ENCODE results near the gene MSANTD1. TPM values are rescaled to one million over a fixed set of nuclear protein-coding genes. Genes with fewer than 3 reads are reported as not detected.

MSANTD1 gene
- total RNA-seq, 1 donor from 2014 or later, result 1.6 TPM

- no peaks in the 10 kb centered on the region for H3K27me3 Mint-ChIP-seq (ENCODE audit: low read depth, unreplicated experiment)
- H3K4me1 Mint-ChIP-seq (ENCODE audit: low read depth, unreplicated experiment), result peaks cover 13% of the 10 kb centered on the region
- H3K9me3 Mint-ChIP-seq (ENCODE audit: unreplicated experiment), result no peaks in the 10 kb centered on the region
- TF ChIP-seq CTCF (IDR thresholded peaks at IDR 0.05; ENCODE audit: insufficient read depth, low read depth, low read length), result no peak
- no peak for TF ChIP-seq EZH2 (IDR thresholded peaks at IDR 0.05; ENCODE audit: insufficient read depth, low read length)
- H3K4me3 Mint-ChIP-seq (ENCODE audit: unreplicated experiment), result no peak overlapping the region
- Histone ChIP-seq H3K9ac (ENCODE audit: low read length) (no peak overlapping the region), H3K79me2 (ENCODE audit: insufficient read depth, low read length) (no peaks in the 10 kb centered on the region), H3K27me3 (ENCODE audit: insufficient read depth, low read length) (no peaks in the 10 kb centered on the region), H3K27ac (ENCODE audit: low read depth, low read length) (no peak overlapping the region), H2AFZ (ENCODE audit: low read depth, low read length) (no peak overlapping the region), H4K20me1 (ENCODE audit: insufficient read depth, low read length) (peaks cover 22% of the 10 kb centered on the region), H3K9me3 (ENCODE audit: insufficient read depth, low read depth, low read length) (peaks cover 6% of the 10 kb centered on the region), H3K4me3 (ENCODE audit: insufficient read depth, low read depth, low read length) (no peak overlapping the region), H3K4me1 (ENCODE audit: insufficient read depth, low read length) (no peaks in the 10 kb centered on the region), H3K36me3 (ENCODE audit: insufficient read depth, low read length) (peaks cover 34% of the 10 kb centered on the region), H3K4me2 (ENCODE audit: low read length) (no peak overlapping the region)
- FAIRE-seq (no peak), DNase-seq (ENCODE audit: low read depth) (no peak)
- peaks cover 34% of the 10 kb centered on the region for H3K36me3 Mint-ChIP-seq (ENCODE audit: low read depth, unreplicated experiment)
- H3K27ac Mint-ChIP-seq (ENCODE audit: unreplicated experiment), result no peak overlapping the region
Observed at GRCh38 chr4:3229328-3229727, 19.6 kb upstream of the MSANTD1 start.

GRCh38 chr4:3229964-3230363, 19.0 kb upstream of the MSANTD1 start:
- H3K9me3 Mint-ChIP-seq (ENCODE audit: unreplicated experiment), result peaks cover 3% of the 10 kb centered on the region
- H3K4me3 Mint-ChIP-seq (ENCODE audit: unreplicated experiment), result no peak overlapping the region
- no peaks in the 10 kb centered on the region for H3K27me3 Mint-ChIP-seq (ENCODE audit: low read depth, unreplicated experiment)
- H3K4me2 ChIP-seq (ENCODE audit: low read length), result no peak overlapping the region
- H3K4me3 ChIP-seq (ENCODE audit: insufficient read depth, low read depth, low read length), result no peak overlapping the region
- H3K4me1 ChIP-seq (ENCODE audit: insufficient read depth, low read length), result no peaks in the 10 kb centered on the region
- no peak overlapping the region for H3K9ac ChIP-seq (ENCODE audit: low read length)
- H3K27ac ChIP-seq (ENCODE audit: low read depth, low read length), result no peak overlapping the region
- TF ChIP-seq CTCF (IDR thresholded peaks at IDR 0.05; ENCODE audit: insufficient read depth, low read depth, low read length) (no peak), EZH2 (IDR thresholded peaks at IDR 0.05; ENCODE audit: insufficient read depth, low read length) (no peak)
- H3K9me3 ChIP-seq (ENCODE audit: insufficient read depth, low read depth, low read length), result peaks cover 6% of the 10 kb centered on the region
- FAIRE-seq (no peak), DNase-seq (ENCODE audit: low read depth) (no peak)
- no peak overlapping the region for H2AFZ ChIP-seq (ENCODE audit: low read depth, low read length)
- peaks cover 34% of the 10 kb centered on the region for H3K36me3 Mint-ChIP-seq (ENCODE audit: low read depth, unreplicated experiment)
- no peaks in the 10 kb centered on the region for H3K79me2 ChIP-seq (ENCODE audit: insufficient read depth, low read length)
- no peak overlapping the region for H3K27ac Mint-ChIP-seq (ENCODE audit: unreplicated experiment)
- peaks cover 30% of the 10 kb centered on the region for H3K36me3 ChIP-seq (ENCODE audit: insufficient read depth, low read length)
- peaks cover 15% of the 10 kb centered on the region for H3K4me1 Mint-ChIP-seq (ENCODE audit: low read depth, unreplicated experiment)
- peaks cover 23% of the 10 kb centered on the region for H4K20me1 ChIP-seq (ENCODE audit: insufficient read depth, low read length)
- H3K27me3 ChIP-seq (ENCODE audit: insufficient read depth, low read length), result no peaks in the 10 kb centered on the region

GRCh38 chr4:3231471-3231870, 17.5 kb upstream of the MSANTD1 start:
- H3K27ac Mint-ChIP-seq (ENCODE audit: unreplicated experiment), result no peak overlapping the region
- Histone ChIP-seq H2AFZ (ENCODE audit: low read depth, low read length) (no peak overlapping the region), H3K36me3 (ENCODE audit: insufficient read depth, low read length) (peaks cover 35% of the 10 kb centered on the region), H4K20me1 (ENCODE audit: insufficient read depth, low read length) (peaks cover 20% of the 10 kb centered on the region), H3K4me3 (ENCODE audit: insufficient read depth, low read depth, low read length) (no peak overlapping the region), H3K79me2 (ENCODE audit: insufficient read depth, low read length) (no peaks in the 10 kb centered on the region), H3K9ac (ENCODE audit: low read length) (no peak overlapping the region), H3K27me3 (ENCODE audit: insufficient read depth, low read length) (no peaks in the 10 kb centered on the region), H3K4me1 (ENCODE audit: insufficient read depth, low read length) (no peaks in the 10 kb centered on the region), H3K4me2 (ENCODE audit: low read length) (no peak overlapping the region), H3K9me3 (ENCODE audit: insufficient read depth, low read depth, low read length) (peaks cover 6% of the 10 kb centered on the region), H3K27ac (ENCODE audit: low read depth, low read length) (no peak overlapping the region)
- FAIRE-seq, result no peak
- H3K4me1 Mint-ChIP-seq (ENCODE audit: low read depth, unreplicated experiment), result peaks cover 15% of the 10 kb centered on the region
- H3K36me3 Mint-ChIP-seq (ENCODE audit: low read depth, unreplicated experiment), result peaks cover 34% of the 10 kb centered on the region
- H3K27me3 Mint-ChIP-seq (ENCODE audit: low read depth, unreplicated experiment), result no peaks in the 10 kb centered on the region
- TF ChIP-seq CTCF (IDR thresholded peaks at IDR 0.05; ENCODE audit: insufficient read depth, low read depth, low read length), result no peak
- no peak overlapping the region for H3K4me3 Mint-ChIP-seq (ENCODE audit: unreplicated experiment)
- peaks cover 3% of the 10 kb centered on the region for H3K9me3 Mint-ChIP-seq (ENCODE audit: unreplicated experiment)
- no peak for DNase-seq (ENCODE audit: low read depth)
